Esophagus muscularis mucosa (tissue), 4 donors: Measurements from ENCODE around the gene AMHR2.

Source experiments
- CTCF ChIP-seq, 3 experiments: fragments of 200-600 bp in 2 of 3; fragments of 450-650 bp in 1 of 3; sonication (generic) in 2 of 3; IDR thresholded peaks; one replicate each; pipeline ENCODE4 v1.5.1; 2017 to 2019; ENCODE audit warnings: antibody characterized with exemption in 3 of 3, mild to moderate bottlenecking in 2 of 3, moderate library complexity in 1 of 3
- EP300 ChIP-seq: sonication (generic); formaldehyde crosslinking; IDR thresholded peaks from one replicate; pipeline ENCODE4 v1.6.1; 2017; ENCODE audit warnings: antibody characterized with exemption
- POLR2A ChIP-seq: fragments of 450-650 bp; IDR thresholded peaks from one replicate; pipeline ENCODE4 v1.6.1; 2017; ENCODE audit warnings: antibody characterized with exemption, moderate library complexity, mild to moderate bottlenecking, low read depth

DNA sequence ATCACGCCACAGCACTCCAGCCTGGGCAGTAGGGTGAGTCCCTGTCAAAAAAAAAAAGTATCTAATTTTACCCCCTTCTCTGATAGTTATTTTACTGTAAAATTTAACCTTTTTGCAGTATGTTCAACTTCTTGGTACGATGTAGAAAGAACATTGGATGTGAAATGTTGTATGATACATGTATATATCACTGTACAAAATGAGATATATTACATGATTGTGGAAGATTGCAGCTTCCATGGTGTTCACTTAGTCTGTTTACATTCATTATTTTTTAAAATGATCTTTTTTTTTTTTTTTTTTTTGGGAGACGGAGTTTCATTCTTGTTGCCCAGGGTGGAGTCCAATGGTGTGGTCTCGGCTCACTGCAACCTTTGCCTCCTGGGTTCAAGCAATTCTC is 34.7 kb upstream of the AMHR2 start:
- TF ChIP-seq POLR2A (no peak), CTCF (IDR thresholded peaks at IDR 0.05) (no peak), EP300 (no peak)
